GM23338 (cell line): ENCODE results near the gene MID1.
"Not testable (repeated sequence)": the region's sequence is repeated elsewhere in the genome, so short reads cannot be mapped to it uniquely, and the experiment has no call there.

Experiments
- CREB1 ChIP-seq: fragments of 250-450 bp; sonication (Bioruptor Pico); IDR thresholded peaks from 2 replicates; pipeline ENCODE4 v1.5.0; 2020; ENCODE audit warnings: low read depth, mild to moderate bottlenecking, moderate library complexity
- EZH2 ChIP-seq: fragments of 200-600 bp; sonication (generic); IDR thresholded peaks from one replicate; pipeline ENCODE4 v1.8.0; 2017; ENCODE audit warnings: antibody characterized with exemption, mild to moderate bottlenecking, low read depth; ENCODE audit not compliant: unreplicated experiment
- EZH2phosphoT487 ChIP-seq: fragments of 200-600 bp; sonication (generic); IDR thresholded peaks from one replicate; pipeline ENCODE4 v1.8.1; 2018; ENCODE audit warnings: antibody characterized with exemption; ENCODE audit not compliant: unreplicated experiment
- JUNB ChIP-seq: IDR thresholded peaks from one replicate; pipeline ENCODE4 v1.6.1; 2016; ENCODE audit warnings: antibody characterized with exemption; ENCODE audit not compliant: unreplicated experiment
- NANOG ChIP-seq: IDR thresholded peaks from 2 replicates; pipeline ENCODE4 v1.6.1; 2016; ENCODE audit warnings: antibody characterized with exemption, borderline replicate concordance
- POLR2AphosphoS5 ChIP-seq: IDR thresholded peaks from 2 replicates; pipeline ENCODE4 v1.6.1; 2016; ENCODE audit warnings: antibody characterized with exemption, low read depth
- ZNF331 ChIP-seq: fragments of 250-450 bp; sonication (Bioruptor Pico); IDR thresholded peaks from 2 replicates; pipeline ENCODE4 v1.5.0; 2020; ENCODE audit warnings: low read depth, mild to moderate bottlenecking, moderate library complexity
- TF ChIP-seq, protein P1 (sequence below), 2 experiments: fragments of 200-600 bp in 1 of 2; sonication (generic) in 1 of 2; conservative IDR thresholded peaks; 2 replicates each; pipeline versions ENCODE4 v1.5.1 to v1.6.1; 2016 to 2017; ENCODE audit warnings: antibody characterized with exemption in 2 of 2, low read depth in 2 of 2, mild to moderate bottlenecking in 2 of 2, moderate library complexity in 1 of 2
- TF ChIP-seq, protein P2 (sequence below): IDR thresholded peaks from one replicate; pipeline ENCODE4 v1.6.1; 2018; ENCODE audit warnings: antibody characterized with exemption; ENCODE audit not compliant: unreplicated experiment

GRCh38 chrX:10584882-10585281, 35.5 kb downstream of the MID1 start:
- TF ChIP-seq, protein P1, sequence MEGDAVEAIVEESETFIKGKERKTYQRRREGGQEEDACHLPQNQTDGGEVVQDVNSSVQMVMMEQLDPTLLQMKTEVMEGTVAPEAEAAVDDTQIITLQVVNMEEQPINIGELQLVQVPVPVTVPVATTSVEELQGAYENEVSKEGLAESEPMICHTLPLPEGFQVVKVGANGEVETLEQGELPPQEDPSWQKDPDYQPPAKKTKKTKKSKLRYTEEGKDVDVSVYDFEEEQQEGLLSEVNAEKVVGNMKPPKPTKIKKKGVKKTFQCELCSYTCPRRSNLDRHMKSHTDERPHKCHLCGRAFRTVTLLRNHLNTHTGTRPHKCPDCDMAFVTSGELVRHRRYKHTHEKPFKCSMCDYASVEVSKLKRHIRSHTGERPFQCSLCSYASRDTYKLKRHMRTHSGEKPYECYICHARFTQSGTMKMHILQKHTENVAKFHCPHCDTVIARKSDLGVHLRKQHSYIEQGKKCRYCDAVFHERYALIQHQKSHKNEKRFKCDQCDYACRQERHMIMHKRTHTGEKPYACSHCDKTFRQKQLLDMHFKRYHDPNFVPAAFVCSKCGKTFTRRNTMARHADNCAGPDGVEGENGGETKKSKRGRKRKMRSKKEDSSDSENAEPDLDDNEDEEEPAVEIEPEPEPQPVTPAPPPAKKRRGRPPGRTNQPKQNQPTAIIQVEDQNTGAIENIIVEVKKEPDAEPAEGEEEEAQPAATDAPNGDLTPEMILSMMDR (conservative IDR thresholded peaks at IDR 0.05; ENCODE audit: low read depth in 2 of 2), result not testable (repeated sequence)
- TF ChIP-seq POLR2AphosphoS5; EZH2; ZNF331 (CRISPR knock-in tag); EZH2phosphoT487; CREB1 (CRISPR knock-in tag); JUNB; NANOG: not testable (repeated sequence)
- TF ChIP-seq, protein P2, sequence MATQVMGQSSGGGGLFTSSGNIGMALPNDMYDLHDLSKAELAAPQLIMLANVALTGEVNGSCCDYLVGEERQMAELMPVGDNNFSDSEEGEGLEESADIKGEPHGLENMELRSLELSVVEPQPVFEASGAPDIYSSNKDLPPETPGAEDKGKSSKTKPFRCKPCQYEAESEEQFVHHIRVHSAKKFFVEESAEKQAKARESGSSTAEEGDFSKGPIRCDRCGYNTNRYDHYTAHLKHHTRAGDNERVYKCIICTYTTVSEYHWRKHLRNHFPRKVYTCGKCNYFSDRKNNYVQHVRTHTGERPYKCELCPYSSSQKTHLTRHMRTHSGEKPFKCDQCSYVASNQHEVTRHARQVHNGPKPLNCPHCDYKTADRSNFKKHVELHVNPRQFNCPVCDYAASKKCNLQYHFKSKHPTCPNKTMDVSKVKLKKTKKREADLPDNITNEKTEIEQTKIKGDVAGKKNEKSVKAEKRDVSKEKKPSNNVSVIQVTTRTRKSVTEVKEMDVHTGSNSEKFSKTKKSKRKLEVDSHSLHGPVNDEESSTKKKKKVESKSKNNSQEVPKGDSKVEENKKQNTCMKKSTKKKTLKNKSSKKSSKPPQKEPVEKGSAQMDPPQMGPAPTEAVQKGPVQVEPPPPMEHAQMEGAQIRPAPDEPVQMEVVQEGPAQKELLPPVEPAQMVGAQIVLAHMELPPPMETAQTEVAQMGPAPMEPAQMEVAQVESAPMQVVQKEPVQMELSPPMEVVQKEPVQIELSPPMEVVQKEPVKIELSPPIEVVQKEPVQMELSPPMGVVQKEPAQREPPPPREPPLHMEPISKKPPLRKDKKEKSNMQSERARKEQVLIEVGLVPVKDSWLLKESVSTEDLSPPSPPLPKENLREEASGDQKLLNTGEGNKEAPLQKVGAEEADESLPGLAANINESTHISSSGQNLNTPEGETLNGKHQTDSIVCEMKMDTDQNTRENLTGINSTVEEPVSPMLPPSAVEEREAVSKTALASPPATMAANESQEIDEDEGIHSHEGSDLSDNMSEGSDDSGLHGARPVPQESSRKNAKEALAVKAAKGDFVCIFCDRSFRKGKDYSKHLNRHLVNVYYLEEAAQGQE, result not testable (repeated sequence)
